Endodermal cell (in vitro differentiated cells): ENCODE data around the gene AKR1D1. TPM values are rescaled to one million over a fixed set of nuclear protein-coding genes. Genes with fewer than 3 reads are reported as not detected.

ENCODE experiments used
- DNase-seq: peaks from one replicate; pipeline ENCODE4 v3.0.0-alpha.2; 2017
- H3K27ac ChIP-seq: 2 replicates; pipeline ENCODE4 v1.5.1; 2013; ENCODE audit warnings: mild to moderate bottlenecking, low read depth, low read length, moderate library complexity
- H3K27me3 ChIP-seq: 2 replicates; pipeline ENCODE4 v1.6.1; 2013; ENCODE audit warnings: mild to moderate bottlenecking, low read length, moderate library complexity; ENCODE audit not compliant: insufficient read depth, control insufficient read depth, poor library complexity, severe bottlenecking
- H3K36me3 ChIP-seq: 2 replicates; pipeline ENCODE4 v1.7.0; 2013; ENCODE audit warnings: mild to moderate bottlenecking, low read length, moderate library complexity; ENCODE audit not compliant: control insufficient read depth, insufficient read depth
- H3K4me1 ChIP-seq: one replicate; pipeline ENCODE4 v1.7.0; 2013; ENCODE audit warnings: low read length; ENCODE audit not compliant: control insufficient read depth, insufficient read depth
- H3K4me3 ChIP-seq: 2 replicates; pipeline ENCODE4 v1.5.1; 2013; ENCODE audit warnings: mild to moderate bottlenecking, low read length, moderate library complexity
- H3K9ac ChIP-seq: 2 replicates; pipeline ENCODE4 v1.6.1; 2013; ENCODE audit warnings: mild to moderate bottlenecking, low read length, moderate library complexity; ENCODE audit not compliant: poor library complexity, severe bottlenecking; ENCODE audit errors: extremely low read depth
- H3K9me3 ChIP-seq: 2 replicates; pipeline ENCODE4 v1.6.1; 2013; ENCODE audit warnings: mild to moderate bottlenecking, low read length, moderate library complexity; ENCODE audit not compliant: control insufficient read depth
- H3K27ac Mint-ChIP-seq: 2 replicates; pipeline ENCODE4 v1.8.0; 2020; ENCODE audit warnings: mixed read lengths
- H3K27me3 Mint-ChIP-seq: 2 replicates; pipeline ENCODE4 v1.8.0; 2021; ENCODE audit warnings: mild to moderate bottlenecking, mixed read lengths; ENCODE audit not compliant: insufficient read depth
- H3K36me3 Mint-ChIP-seq: 2 replicates; pipeline ENCODE4 v1.8.0; 2020; ENCODE audit warnings: low read depth, mixed read lengths
- H3K4me1 Mint-ChIP-seq: 2 replicates; pipeline ENCODE4 v1.8.0; 2020; ENCODE audit warnings: mixed read lengths
- H3K4me3 Mint-ChIP-seq: 2 replicates; pipeline ENCODE4 v1.8.0; 2020; ENCODE audit warnings: mild to moderate bottlenecking, moderate library complexity, mixed read lengths
- H3K9me3 Mint-ChIP-seq: 2 replicates; pipeline ENCODE4 v1.8.0; 2020; ENCODE audit warnings: mild to moderate bottlenecking, mixed read lengths
- CTCF ChIP-seq: fragments of 200-600 bp; sonication (generic); conservative IDR thresholded peaks from 2 replicates; pipeline ENCODE4 v1.5.0; 2021; ENCODE audit warnings: antibody characterized with exemption, mild to moderate bottlenecking
- WGBS, 2 experiments: methylation state at CpG; one replicate each; pipeline versions ENCODE4 v1.1.5 to v1.1.7; 2013; ENCODE audit warnings: missing lambda C conversion rate in 2 of 2, mixed read lengths in 1 of 2; ENCODE audit not compliant: insufficient coverage in 1 of 2, insufficient read length in 1 of 2; 5-methylcytosine and 5-hydroxymethylcytosine counted together
- total RNA-seq, 2 donors: library from RNA; stranded (reverse); fragmentation: NEBNext Ultra II Directional in 1 of 2; extraction: Animal tissue kit (Norgen Biotek cat#: 25700) in 1 of 2; gene quantifications; 2 replicates in 1 of 2; 3 replicates in 1 of 2; pipeline ENCODE4 v1.2.1, GENCODE V29; 2021

The AKR1D1 gene
- total RNA-seq, 2 donors from 2014 or later = not detected

- no peak overlapping the region for H3K27ac ChIP-seq
- Mint-ChIP-seq H3K36me3 (no peaks in the 10 kb centered on the region), H3K9me3 (peaks cover 12% of the 10 kb centered on the region), H3K4me1 (no peaks in the 10 kb centered on the region), H3K27ac (no peak overlapping the region), H3K4me3 (no peak overlapping the region), H3K27me3 (no peaks in the 10 kb centered on the region)
- no peaks in the 10 kb centered on the region for H3K27me3 ChIP-seq
- H3K9me3 ChIP-seq = peaks cover 8% of the 10 kb centered on the region
- DNase-seq = no peak
- TF ChIP-seq CTCF = no peak
- no peak overlapping the region for H3K9ac ChIP-seq
- no peaks in the 10 kb centered on the region for H3K4me1 ChIP-seq
- no peak overlapping the region for H3K4me3 ChIP-seq
- WGBS, 2 experiments = 100% methylated on average over 2 of the region's 2 CpGs; no CpG with 5 or more reads in 1 of the 2 experiments
- no peaks in the 10 kb centered on the region for H3K36me3 ChIP-seq
Measured at GRCh38 chr7:138137423-138138171, 61.3 kb downstream of the AKR1D1 start.

DNA sequence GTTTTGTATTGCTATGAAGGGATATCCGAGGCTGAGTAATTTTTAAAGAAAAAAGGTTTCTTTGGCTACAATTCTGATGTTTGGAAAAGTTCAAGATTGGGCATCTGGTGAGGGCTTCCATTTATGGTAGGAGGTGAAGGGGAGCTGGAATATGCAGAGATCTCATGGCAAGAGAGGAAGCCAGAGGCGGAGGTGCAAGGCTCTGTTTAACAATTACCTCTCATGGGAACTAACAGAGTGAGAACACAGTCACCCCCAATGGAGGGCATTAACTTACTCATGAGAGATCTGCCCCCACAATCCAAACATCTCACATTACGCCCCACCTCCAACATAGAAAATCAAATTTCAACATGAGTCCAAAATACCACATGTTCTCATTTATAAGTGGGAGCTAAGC is 62.0 kb downstream of the AKR1D1 start:
- Histone ChIP-seq H3K4me1 (no peaks in the 10 kb centered on the region), H3K9ac (no peak overlapping the region), H3K9me3 (peaks cover 2% of the 10 kb centered on the region), H3K4me3 (no peak overlapping the region), H3K27ac (no peak overlapping the region), H3K36me3 (no peaks in the 10 kb centered on the region), H3K27me3 (no peaks in the 10 kb centered on the region)
- Mint-ChIP-seq H3K36me3 (no peaks in the 10 kb centered on the region), H3K9me3 (peaks cover 7% of the 10 kb centered on the region), H3K27ac (no peak overlapping the region), H3K4me3 (no peak overlapping the region), H3K4me1 (no peaks in the 10 kb centered on the region), H3K27me3 (no peaks in the 10 kb centered on the region)
- DNase-seq = no peak
- TF ChIP-seq CTCF = no peak
- WGBS, 2 experiments = 87 to 92% methylated on average over 2 to 3 of the region's 3 CpGs

DNA sequence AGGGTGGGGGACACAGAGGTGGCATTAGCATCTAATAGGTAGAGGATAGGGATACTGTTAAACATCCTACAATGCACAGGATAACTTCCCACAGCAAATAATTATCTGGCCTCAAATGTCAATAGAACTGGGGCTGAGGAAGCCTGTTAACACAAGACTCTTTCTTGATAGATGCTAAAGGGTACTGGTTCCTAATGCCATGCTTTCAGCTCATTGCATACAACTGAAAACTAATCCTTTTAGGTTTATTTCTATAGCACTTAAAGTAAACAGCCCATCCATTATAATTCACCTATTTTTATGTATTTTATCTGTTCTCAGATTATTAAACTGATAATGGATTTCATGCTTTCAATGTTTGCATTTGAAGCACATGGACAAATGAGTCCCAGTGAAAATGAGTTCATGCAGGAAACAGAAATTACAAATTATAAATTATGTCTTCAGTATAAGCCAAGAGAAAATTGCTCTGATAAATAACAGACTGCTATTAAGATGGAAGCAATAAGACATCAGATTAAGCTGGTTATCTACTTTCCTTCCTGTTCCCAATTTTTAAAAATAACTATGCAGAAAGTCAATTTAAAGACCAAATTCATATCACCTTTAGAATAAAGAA is 66.4 kb downstream of the AKR1D1 start:
- Mint-ChIP-seq H3K4me3 (no peak overlapping the region), H3K4me1 (no peaks in the 10 kb centered on the region), H3K27me3 (no peaks in the 10 kb centered on the region), H3K27ac (no peak overlapping the region), H3K9me3 (peaks cover 23% of the 10 kb centered on the region), H3K36me3 (no peaks in the 10 kb centered on the region)
- DNase-seq = no peak
- no peak overlapping the region for H3K9ac ChIP-seq
- no peak overlapping the region for H3K4me3 ChIP-seq
- H3K9me3 ChIP-seq = peaks cover 14% of the 10 kb centered on the region
- H3K27me3 ChIP-seq = no peaks in the 10 kb centered on the region
- TF ChIP-seq CTCF = no peak
- H3K27ac ChIP-seq = no peak overlapping the region
- no peaks in the 10 kb centered on the region for H3K36me3 ChIP-seq
- no peaks in the 10 kb centered on the region for H3K4me1 ChIP-seq
